Measurements from ENCODE around the gene FAM83C.

- no peak for TF ChIP-seq CTCF (IDR thresholded peaks at IDR 0.05)
- TF ChIP-seq POLR2A (IDR thresholded peaks at IDR 0.05), result no peak
- no peak for TF ChIP-seq POLR2AphosphoS5 (IDR thresholded peaks at IDR 0.05)
- no peak for TF ChIP-seq EP300 (IDR thresholded peaks at IDR 0.05)
These were observed 1.9 kb downstream of the FAM83C start for GRCh38 chr20:35290186-35290886.

Measured in suprapubic skin (tissue), 4 donors.